Epidermal melanocyte (primary cell): Measurements from ENCODE around the gene SLC2A2.

ENCODE experiments used
- DNase-seq: peaks from one replicate; pipeline ENCODE4 v3.0.0; 2011; ENCODE audit warnings: low spot score; ENCODE audit not compliant: insufficient read length

SLC2A2 gene

GRCh38 chr3:171028779-171029232, 2.3 kb upstream of the SLC2A2 start:
- peak; percentile 20 for DNase-seq

GRCh38 chr3:171028025-171028778, 1.7 kb upstream of the SLC2A2 start:
- peak; percentile 20 for DNase-seq

- no peak for DNase-seq
Observed at GRCh38 chr3:171023566-171023965, 3.0 kb downstream of the SLC2A2 start.

GRCh38 chr3:171021377-171021776, 5.1 kb downstream of the SLC2A2 start:
- DNase-seq, result no peak

- no peak for DNase-seq
Observed at GRCh38 chr3:171018156-171018935, 8.2 kb downstream of the SLC2A2 start.

- no peak for DNase-seq
Observed at GRCh38 chr3:171013822-171014748, 12.4 kb downstream of the SLC2A2 start.

GRCh38 chr3:171011873-171012336, 14.6 kb downstream of the SLC2A2 start:
- no peak for DNase-seq

GRCh38 chr3:171011109-171011872, 15.2 kb downstream of the SLC2A2 start:
- DNase-seq, result no peak

- no peak for DNase-seq
Observed at GRCh38 chr3:171007316-171007715, 19.2 kb downstream of the SLC2A2 start.

GRCh38 chr3:171005648-171006047, 20.9 kb downstream of the SLC2A2 start:
- DNase-seq, result peak; percentile 19

GRCh38 chr3:171001957-171002694, 24.4 kb downstream of the SLC2A2 start:
- DNase-seq, result no peak

GRCh38 chr3:171001250-171001893, 25.1 kb downstream of the SLC2A2 start:
- no peak for DNase-seq

- DNase-seq, result no peak
Observed at GRCh38 chr3:171000281-171000680, 26.2 kb downstream of the SLC2A2 start.

GRCh38 chr3:170999737-171000242, 26.7 kb downstream of the SLC2A2 start:
- DNase-seq, result no peak

GRCh38 chr3:170997961-170998913, 28.3 kb downstream of the SLC2A2 start:
- no peak for DNase-seq

GRCh38 chr3:170992854-170993253, 33.7 kb downstream of the SLC2A2 start:
- no peak for DNase-seq

GRCh38 chr3:170991664-170992063, 34.9 kb downstream of the SLC2A2 start:
- DNase-seq, result no peak

- no peak for DNase-seq
Observed at GRCh38 chr3:170989100-170989648, 37.3 kb downstream of the SLC2A2 start.
